ENCODE measurements around the gene PCTP. TPM values are rescaled to one million over a fixed set of nuclear protein-coding genes. Genes with fewer than 3 reads are reported as not detected.
A peak's percentile ranks its signal among the peaks of the same experiment; 100 is the strongest.

Gene PCTP
- total and polyA plus RNA-seq, 9 of the 15 experiments (the other 6 are each of a cell fraction or from before 2014, with no cell fraction given): 10.9 to 62.3 (median 41.2) TPM

DNA sequence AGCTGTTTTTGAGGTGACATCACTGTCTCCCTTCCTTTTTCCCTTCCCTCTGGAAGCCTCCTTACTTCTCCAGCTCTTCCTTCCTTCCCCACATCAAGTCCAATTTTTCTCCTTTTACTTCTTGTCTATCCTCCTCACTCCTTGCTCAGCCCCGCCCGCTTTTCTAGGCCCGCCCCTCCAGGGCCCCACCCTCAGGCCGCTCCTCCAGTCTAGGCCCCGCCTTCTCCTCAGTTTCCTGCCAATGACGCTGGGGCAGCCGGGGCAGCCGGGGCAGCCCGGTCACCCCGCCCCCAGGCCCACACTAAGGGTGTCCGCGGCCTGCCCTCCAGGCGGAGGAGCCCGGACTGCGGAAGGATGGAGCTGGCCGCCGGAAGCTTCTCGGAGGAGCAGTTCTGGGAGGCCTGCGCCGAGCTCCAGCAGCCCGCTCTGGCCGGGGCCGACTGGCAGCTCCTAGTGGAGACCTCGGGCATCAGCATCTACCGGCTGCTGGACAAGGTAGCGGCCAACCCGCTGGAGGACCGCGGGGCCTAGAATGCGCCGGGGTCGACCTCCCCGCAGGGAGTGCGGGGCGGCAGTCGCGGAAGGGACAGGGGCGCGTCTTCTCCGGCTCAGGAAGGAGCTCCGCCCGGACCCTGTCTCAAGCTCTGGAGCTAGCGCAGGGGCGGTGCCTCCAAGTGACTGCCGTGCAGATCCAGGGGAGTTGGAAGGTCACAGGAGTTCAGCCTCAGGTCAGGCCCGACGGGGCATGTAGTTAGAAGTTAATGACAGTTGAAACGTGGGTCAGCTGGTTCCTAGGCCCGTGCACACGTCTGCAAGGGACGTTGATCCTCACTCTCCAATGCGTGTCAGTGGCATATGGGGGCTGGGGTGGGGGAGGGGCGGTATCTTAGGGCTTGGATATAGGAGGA is at the start of gene PCTP (continued):
- TF ChIP-seq ZNF431 (CRISPR knock-in tag; IDR thresholded peaks at IDR 0.05) (no peak), EP300 (IDR thresholded peaks at IDR 0.05; ENCODE audit: low read length) (0 out of 2 replicates have a peak, but pooled peaks have one; percentile 11), ZFX (CRISPR knock-in tag; IDR thresholded peaks at IDR 0.05) (peak; percentile 97), XRCC3 (IDR thresholded peaks at IDR 0.05) (no peak), XRCC5 (IDR thresholded peaks at IDR 0.05; ENCODE audit: low read depth, low read length) (no peak), NFE2 (IDR thresholded peaks at IDR 0.05; ENCODE audit: low read depth) (no peak), PRMT5 (CRISPR knock-in tag; IDR thresholded peaks at IDR 0.05) (no peak), SAFB (IDR thresholded peaks at IDR 0.05; ENCODE audit: borderline replicate concordance, low read depth, low read length) (no peak), PHB (CRISPR knock-in tag; IDR thresholded peaks at IDR 0.05) (no peak), ZNF282 (CRISPR knock-in tag; IDR thresholded peaks at IDR 0.05) (no peak), EZH2 (IDR thresholded peaks at IDR 0.05; ENCODE audit: borderline replicate concordance, low read depth, low read length) (no peak), SP1 (CRISPR knock-in tag; IDR thresholded peaks at IDR 0.05) (peak; percentile 84)
- TF ChIP-seq, protein P1, sequence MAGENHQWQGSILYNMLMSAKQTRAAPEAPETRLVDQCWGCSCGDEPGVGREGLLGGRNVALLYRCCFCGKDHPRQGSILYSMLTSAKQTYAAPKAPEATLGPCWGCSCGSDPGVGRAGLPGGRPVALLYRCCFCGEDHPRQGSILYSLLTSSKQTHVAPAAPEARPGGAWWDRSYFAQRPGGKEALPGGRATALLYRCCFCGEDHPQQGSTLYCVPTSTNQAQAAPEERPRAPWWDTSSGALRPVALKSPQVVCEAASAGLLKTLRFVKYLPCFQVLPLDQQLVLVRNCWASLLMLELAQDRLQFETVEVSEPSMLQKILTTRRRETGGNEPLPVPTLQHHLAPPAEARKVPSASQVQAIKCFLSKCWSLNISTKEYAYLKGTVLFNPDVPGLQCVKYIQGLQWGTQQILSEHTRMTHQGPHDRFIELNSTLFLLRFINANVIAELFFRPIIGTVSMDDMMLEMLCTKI (IDR thresholded peaks at IDR 0.05; ENCODE audit: partially characterized antibody): no peak
- TF ChIP-seq, protein P2, sequence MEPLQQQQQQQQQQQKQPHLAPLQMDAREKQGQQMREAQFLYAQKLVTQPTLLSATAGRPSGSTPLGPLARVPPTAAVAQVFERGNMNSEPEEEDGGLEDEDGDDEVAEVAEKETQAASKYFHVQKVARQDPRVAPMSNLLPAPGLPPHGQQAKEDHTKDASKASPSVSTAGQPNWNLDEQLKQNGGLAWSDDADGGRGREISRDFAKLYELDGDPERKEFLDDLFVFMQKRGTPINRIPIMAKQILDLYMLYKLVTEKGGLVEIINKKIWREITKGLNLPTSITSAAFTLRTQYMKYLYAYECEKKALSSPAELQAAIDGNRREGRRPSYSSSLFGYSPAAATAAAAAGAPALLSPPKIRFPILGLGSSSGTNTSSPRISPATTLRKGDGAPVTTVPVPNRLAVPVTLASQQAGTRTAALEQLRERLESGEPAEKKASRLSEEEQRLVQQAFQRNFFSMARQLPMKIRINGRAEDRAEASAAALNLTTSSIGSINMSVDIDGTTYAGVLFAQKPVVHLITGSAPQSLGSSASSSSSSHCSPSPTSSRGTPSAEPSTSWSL (CRISPR knock-in tag; IDR thresholded peaks at IDR 0.05; ENCODE audit: borderline replicate concordance): no peak
- TF ChIP-seq, protein P3, sequence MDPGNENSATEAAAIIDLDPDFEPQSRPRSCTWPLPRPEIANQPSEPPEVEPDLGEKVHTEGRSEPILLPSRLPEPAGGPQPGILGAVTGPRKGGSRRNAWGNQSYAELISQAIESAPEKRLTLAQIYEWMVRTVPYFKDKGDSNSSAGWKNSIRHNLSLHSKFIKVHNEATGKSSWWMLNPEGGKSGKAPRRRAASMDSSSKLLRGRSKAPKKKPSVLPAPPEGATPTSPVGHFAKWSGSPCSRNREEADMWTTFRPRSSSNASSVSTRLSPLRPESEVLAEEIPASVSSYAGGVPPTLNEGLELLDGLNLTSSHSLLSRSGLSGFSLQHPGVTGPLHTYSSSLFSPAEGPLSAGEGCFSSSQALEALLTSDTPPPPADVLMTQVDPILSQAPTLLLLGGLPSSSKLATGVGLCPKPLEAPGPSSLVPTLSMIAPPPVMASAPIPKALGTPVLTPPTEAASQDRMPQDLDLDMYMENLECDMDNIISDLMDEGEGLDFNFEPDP (CRISPR knock-in tag; IDR thresholded peaks at IDR 0.05): no peak
- TF ChIP-seq, protein P4, sequence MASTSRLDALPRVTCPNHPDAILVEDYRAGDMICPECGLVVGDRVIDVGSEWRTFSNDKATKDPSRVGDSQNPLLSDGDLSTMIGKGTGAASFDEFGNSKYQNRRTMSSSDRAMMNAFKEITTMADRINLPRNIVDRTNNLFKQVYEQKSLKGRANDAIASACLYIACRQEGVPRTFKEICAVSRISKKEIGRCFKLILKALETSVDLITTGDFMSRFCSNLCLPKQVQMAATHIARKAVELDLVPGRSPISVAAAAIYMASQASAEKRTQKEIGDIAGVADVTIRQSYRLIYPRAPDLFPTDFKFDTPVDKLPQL (IDR thresholded peaks at IDR 0.05; ENCODE audit: extremely low read depth, insufficient read length): no peak
- TF ChIP-seq, protein P5, sequence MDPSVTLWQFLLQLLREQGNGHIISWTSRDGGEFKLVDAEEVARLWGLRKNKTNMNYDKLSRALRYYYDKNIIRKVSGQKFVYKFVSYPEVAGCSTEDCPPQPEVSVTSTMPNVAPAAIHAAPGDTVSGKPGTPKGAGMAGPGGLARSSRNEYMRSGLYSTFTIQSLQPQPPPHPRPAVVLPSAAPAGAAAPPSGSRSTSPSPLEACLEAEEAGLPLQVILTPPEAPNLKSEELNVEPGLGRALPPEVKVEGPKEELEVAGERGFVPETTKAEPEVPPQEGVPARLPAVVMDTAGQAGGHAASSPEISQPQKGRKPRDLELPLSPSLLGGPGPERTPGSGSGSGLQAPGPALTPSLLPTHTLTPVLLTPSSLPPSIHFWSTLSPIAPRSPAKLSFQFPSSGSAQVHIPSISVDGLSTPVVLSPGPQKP (CRISPR knock-in tag; IDR thresholded peaks at IDR 0.05): no peak
- TF ChIP-seq, protein P6, sequence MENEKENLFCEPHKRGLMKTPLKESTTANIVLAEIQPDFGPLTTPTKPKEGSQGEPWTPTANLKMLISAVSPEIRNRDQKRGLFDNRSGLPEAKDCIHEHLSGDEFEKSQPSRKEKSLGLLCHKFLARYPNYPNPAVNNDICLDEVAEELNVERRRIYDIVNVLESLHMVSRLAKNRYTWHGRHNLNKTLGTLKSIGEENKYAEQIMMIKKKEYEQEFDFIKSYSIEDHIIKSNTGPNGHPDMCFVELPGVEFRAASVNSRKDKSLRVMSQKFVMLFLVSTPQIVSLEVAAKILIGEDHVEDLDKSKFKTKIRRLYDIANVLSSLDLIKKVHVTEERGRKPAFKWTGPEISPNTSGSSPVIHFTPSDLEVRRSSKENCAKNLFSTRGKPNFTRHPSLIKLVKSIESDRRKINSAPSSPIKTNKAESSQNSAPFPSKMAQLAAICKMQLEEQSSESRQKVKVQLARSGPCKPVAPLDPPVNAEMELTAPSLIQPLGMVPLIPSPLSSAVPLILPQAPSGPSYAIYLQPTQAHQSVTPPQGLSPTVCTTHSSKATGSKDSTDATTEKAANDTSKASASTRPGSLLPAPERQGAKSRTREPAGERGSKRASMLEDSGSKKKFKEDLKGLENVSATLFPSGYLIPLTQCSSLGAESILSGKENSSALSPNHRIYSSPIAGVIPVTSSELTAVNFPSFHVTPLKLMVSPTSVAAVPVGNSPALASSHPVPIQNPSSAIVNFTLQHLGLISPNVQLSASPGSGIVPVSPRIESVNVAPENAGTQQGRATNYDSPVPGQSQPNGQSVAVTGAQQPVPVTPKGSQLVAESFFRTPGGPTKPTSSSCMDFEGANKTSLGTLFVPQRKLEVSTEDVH (IDR thresholded peaks at IDR 0.05; ENCODE audit: low read depth, partially characterized antibody): peak; percentile 60
